DMS153 treated with DMSO at 0.1 percent for 48 hours (cell line): ENCODE results near the gene AGAP3.

Experiments
- DNase-seq: peaks from one replicate; lab custom pipeline; 2025; ENCODE audit not compliant: unreplicated experiment; lab: John Stamatoyannopoulos, UW

Gene AGAP3

GRCh38 chr7:151087245-151088018 lies 1.2 kb downstream of the AGAP3 start:
- DNase-seq, result no peak

GRCh38 chr7:151088019-151088855 lies 2.0 kb downstream of the AGAP3 start:
- no peak for DNase-seq

- DNase-seq, result no peak
Observed at GRCh38 chr7:151088856-151089699, 2.8 kb downstream of the AGAP3 start.

GRCh38 chr7:151089893-151090730 lies 3.8 kb downstream of the AGAP3 start:
- no peak for DNase-seq

- DNase-seq, result no peak
Observed at GRCh38 chr7:151091003-151091402, 4.7 kb downstream of the AGAP3 start.

GRCh38 chr7:151091431-151091830 lies 5.2 kb downstream of the AGAP3 start:
- DNase-seq, result no peak

- no peak for DNase-seq
Observed at GRCh38 chr7:151091988-151092387, 5.7 kb downstream of the AGAP3 start.

- no peak for DNase-seq
Observed at GRCh38 chr7:151093748-151094147, 7.5 kb downstream of the AGAP3 start.

- DNase-seq, result no peak
Observed at GRCh38 chr7:151094675-151095074, 8.4 kb downstream of the AGAP3 start.

GRCh38 chr7:151095123-151095797 lies 9.0 kb downstream of the AGAP3 start:
- no peak for DNase-seq

- no peak for DNase-seq
Observed at GRCh38 chr7:151095828-151096475, 9.7 kb downstream of the AGAP3 start.

- no peak for DNase-seq
Observed at GRCh38 chr7:151099486-151100211, 13.4 kb downstream of the AGAP3 start.

GRCh38 chr7:151100921-151101320 lies 14.6 kb downstream of the AGAP3 start:
- no peak for DNase-seq

- DNase-seq, result no peak
Observed at GRCh38 chr7:151101621-151102396, 15.5 kb downstream of the AGAP3 start.

- DNase-seq, result no peak
Observed at GRCh38 chr7:151102991-151103390, 16.7 kb downstream of the AGAP3 start.

- no peak for DNase-seq
Observed at GRCh38 chr7:151103973-151104372, 17.7 kb downstream of the AGAP3 start.

GRCh38 chr7:151104411-151105235 lies 18.3 kb downstream of the AGAP3 start:
- DNase-seq, result no peak
